Caco-2 (cell line): Measurements from ENCODE around the gene HMX2. TPM values are rescaled to one million over a fixed set of nuclear protein-coding genes. Genes with fewer than 3 reads are reported as not detected.

Experiments used
- BruUV-seq: library from RNA; stranded (reverse); fragments of 400-500 nt; replicated peaks from 2 replicates; lab custom pipeline; 2021; lab: Mats Ljungman, UMichigan
- CTCF ChIA-PET: fragments of 300-600 bp; sonication (Branson Sonifier 250); formaldehyde crosslinking; loops from one replicate; lab custom pipeline; 2022; ENCODE audit warnings: antibody characterized with exemption; lab: Charles Lee
- POLR2A ChIA-PET: fragments of 300-600 bp; sonication (Branson Sonifier 250); formaldehyde crosslinking; loops from one replicate; lab custom pipeline; 2022; ENCODE audit warnings: antibody characterized with exemption; lab: Charles Lee
- DNase-seq, 2 experiments: peaks; one replicate each; pipeline versions ENCODE4 v3.0.0 to v3.0.0-alpha.2; 2020 to 2022
- H3K27me3 ChIP-seq: replicated peaks from 2 replicates; pipeline ENCODE4 v1.6.0; 2011; ENCODE audit warnings: low read length; ENCODE audit not compliant: control insufficient read depth, insufficient read depth
- H3K36me3 ChIP-seq: 2 replicates; pipeline ENCODE4 v1.5.1; 2011; ENCODE audit warnings: low read length; ENCODE audit not compliant: control insufficient read depth, insufficient read depth
- H3K4me1 ChIP-seq: fragments of 250-450 bp; sonication (Bioruptor Pico); 2 replicates; pipeline ENCODE4 v1.5.1; 2020; ENCODE audit warnings: mild to moderate bottlenecking
- H3K4me3 ChIP-seq: 2 replicates; pipeline ENCODE4 v1.5.1; 2011; ENCODE audit warnings: low read depth, mild to moderate bottlenecking, control low read depth, low read length
- H3K9me3 ChIP-seq: fragments of 250-450 bp; sonication (Bioruptor Pico); 2 replicates; pipeline ENCODE4 v1.5.1; 2020; ENCODE audit warnings: mild to moderate bottlenecking, moderate library complexity
- H3K27ac Mint-ChIP-seq: one replicate; pipeline ENCODE4 v1.8.0; 2022; ENCODE audit warnings: mixed read lengths; ENCODE audit not compliant: unreplicated experiment
- H3K27me3 Mint-ChIP-seq: one replicate; pipeline ENCODE4 v1.8.0; 2022; ENCODE audit warnings: mixed read lengths; ENCODE audit not compliant: insufficient read depth, unreplicated experiment
- H3K36me3 Mint-ChIP-seq: one replicate; pipeline ENCODE4 v1.8.0; 2022; ENCODE audit warnings: mild to moderate bottlenecking, mixed read lengths; ENCODE audit not compliant: insufficient read depth, unreplicated experiment
- H3K4me1 Mint-ChIP-seq: one replicate; pipeline ENCODE4 v1.8.0; 2022; ENCODE audit warnings: low read depth, mixed read lengths; ENCODE audit not compliant: unreplicated experiment
- H3K4me3 Mint-ChIP-seq: one replicate; pipeline ENCODE4 v1.8.0; 2022; ENCODE audit warnings: mild to moderate bottlenecking, moderate library complexity, mixed read lengths; ENCODE audit not compliant: unreplicated experiment
- H3K9me3 Mint-ChIP-seq: one replicate; pipeline ENCODE4 v1.8.0; 2022; ENCODE audit warnings: mixed read lengths; ENCODE audit not compliant: unreplicated experiment
- intact Hi-C: fragments of 100-400 bp; cut with micrococcal nuclease; formaldehyde crosslinking; loops from one replicate; pipeline ENCODE4 v1.10.0; 2022; ENCODE audit not compliant: unreplicated experiment
- total RNA-seq: library from RNA; stranded (reverse); gene quantifications from 2 replicates; pipeline ENCODE4 v1.2.3, GENCODE V29; 2022
- TF ChIP-seq, protein P1 (sequence below), 2 experiments: fragments of 200-600 bp in 1 of 2; IDR thresholded peaks; 1 replicate in 1 of 2; 2 replicates in 1 of 2; pipeline versions ENCODE4 v1.5.1 to v1.8.0; 2011 to 2022; ENCODE audit warnings: antibody characterized with exemption in 1 of 2, control low read depth in 1 of 2, inconsistent platforms in 1 of 2, low read depth in 1 of 2, low read length in 1 of 2, mild to moderate bottlenecking in 1 of 2, moderate library complexity in 1 of 2; ENCODE audit not compliant: insufficient read depth in 1 of 2, severe bottlenecking in 1 of 2, unreplicated experiment in 1 of 2

The HMX2 gene
- total RNA-seq, 1 experiment from 2014 or later = 1.4 TPM

DNA sequence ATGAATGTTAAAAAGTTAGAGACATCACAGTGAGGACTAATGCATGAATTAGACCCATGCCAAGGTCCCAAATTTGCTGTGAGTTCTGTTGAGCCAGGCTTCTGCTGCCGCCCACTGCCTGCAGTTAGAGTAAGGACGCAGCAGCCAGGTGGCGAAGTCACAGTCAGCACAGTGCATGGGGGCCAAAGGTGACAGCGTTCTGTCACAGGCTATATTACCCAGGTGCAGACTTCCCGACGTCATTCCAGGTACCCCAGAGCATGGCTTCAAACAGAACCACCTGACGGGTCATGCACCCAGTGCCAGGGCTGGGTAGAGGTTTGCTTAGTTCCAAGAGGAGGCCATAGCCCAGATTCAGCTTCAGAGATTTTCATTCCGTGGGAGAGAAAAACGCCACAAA lies 46.1 kb upstream of the HMX2 start:
- no peaks in the 10 kb centered on the region for H3K4me1 ChIP-seq
- no peaks in the 10 kb centered on the region for H3K36me3 ChIP-seq
- no peak overlapping the region for H3K27ac Mint-ChIP-seq
- no peaks in the 10 kb centered on the region for H3K27me3 Mint-ChIP-seq
- no peak overlapping the region for H3K4me3 ChIP-seq
- ChIA-PET POLR2A (no interaction called here), CTCF (interaction anchor here (0.8 to 1.0 kb wide), 4 partner anchors 11 to 455 kb away, joined by 3 to 6 read pairs (median 3); no protein-coding TSS in a partner anchor)
- H3K27me3 ChIP-seq = no peaks in the 10 kb centered on the region
- no peaks in the 10 kb centered on the region for H3K4me1 Mint-ChIP-seq
- no peaks in the 10 kb centered on the region for H3K36me3 Mint-ChIP-seq
- no peak overlapping the region for H3K4me3 Mint-ChIP-seq
- no peaks in the 10 kb centered on the region for H3K9me3 ChIP-seq
- BruUV-seq = no TSS peak
- intact Hi-C loops = no loop called here
- DNase-seq = no peak
- no peaks in the 10 kb centered on the region for H3K9me3 Mint-ChIP-seq
- TF ChIP-seq, protein P1, sequence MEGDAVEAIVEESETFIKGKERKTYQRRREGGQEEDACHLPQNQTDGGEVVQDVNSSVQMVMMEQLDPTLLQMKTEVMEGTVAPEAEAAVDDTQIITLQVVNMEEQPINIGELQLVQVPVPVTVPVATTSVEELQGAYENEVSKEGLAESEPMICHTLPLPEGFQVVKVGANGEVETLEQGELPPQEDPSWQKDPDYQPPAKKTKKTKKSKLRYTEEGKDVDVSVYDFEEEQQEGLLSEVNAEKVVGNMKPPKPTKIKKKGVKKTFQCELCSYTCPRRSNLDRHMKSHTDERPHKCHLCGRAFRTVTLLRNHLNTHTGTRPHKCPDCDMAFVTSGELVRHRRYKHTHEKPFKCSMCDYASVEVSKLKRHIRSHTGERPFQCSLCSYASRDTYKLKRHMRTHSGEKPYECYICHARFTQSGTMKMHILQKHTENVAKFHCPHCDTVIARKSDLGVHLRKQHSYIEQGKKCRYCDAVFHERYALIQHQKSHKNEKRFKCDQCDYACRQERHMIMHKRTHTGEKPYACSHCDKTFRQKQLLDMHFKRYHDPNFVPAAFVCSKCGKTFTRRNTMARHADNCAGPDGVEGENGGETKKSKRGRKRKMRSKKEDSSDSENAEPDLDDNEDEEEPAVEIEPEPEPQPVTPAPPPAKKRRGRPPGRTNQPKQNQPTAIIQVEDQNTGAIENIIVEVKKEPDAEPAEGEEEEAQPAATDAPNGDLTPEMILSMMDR (IDR thresholded peaks at IDR 0.05; ENCODE audit: insufficient read depth in 1 of 2, low read depth in 1 of 2, low read length in 1 of 2, severe bottlenecking in 1 of 2, unreplicated experiment in 1 of 2) = peak in 1 of 2 experiments; percentile 34

- H3K4me3 Mint-ChIP-seq = no peak overlapping the region
- no peaks in the 10 kb centered on the region for H3K4me1 ChIP-seq
- POLR2A ChIA-PET = no interaction called here
- no peaks in the 10 kb centered on the region for H3K4me1 Mint-ChIP-seq
- no peak overlapping the region for H3K27ac Mint-ChIP-seq
- no peaks in the 10 kb centered on the region for H3K36me3 ChIP-seq
- no TSS peak for BruUV-seq
- no peaks in the 10 kb centered on the region for H3K27me3 ChIP-seq
- H3K27me3 Mint-ChIP-seq = no peaks in the 10 kb centered on the region
- no peak overlapping the region for H3K4me3 ChIP-seq
- H3K9me3 Mint-ChIP-seq = no peaks in the 10 kb centered on the region
- no peak for DNase-seq
- TF ChIP-seq, protein P1 (IDR thresholded peaks at IDR 0.05; ENCODE audit: insufficient read depth in 1 of 2, low read depth in 1 of 2, low read length in 1 of 2, severe bottlenecking in 1 of 2, unreplicated experiment in 1 of 2) = no peak
- intact Hi-C loops = no loop called here
- no peaks in the 10 kb centered on the region for H3K36me3 Mint-ChIP-seq
- no peaks in the 10 kb centered on the region for H3K9me3 ChIP-seq
- CTCF ChIA-PET = interaction anchor here (0.8 to 1.0 kb wide), 4 partner anchors 12 to 454 kb away, joined by 3 to 6 read pairs (median 3); no protein-coding TSS in a partner anchor
Measured at GRCh38 chr10:123102673-123103072, 45.3 kb upstream of the HMX2 start.

- Mint-ChIP-seq H3K4me1 (no peaks in the 10 kb centered on the region), H3K9me3 (no peaks in the 10 kb centered on the region), H3K27me3 (peaks cover 3% of the 10 kb centered on the region), H3K27ac (no peak overlapping the region), H3K36me3 (no peaks in the 10 kb centered on the region), H3K4me3 (no peak overlapping the region)
- Histone ChIP-seq H3K4me3 (no peak overlapping the region), H3K4me1 (no peaks in the 10 kb centered on the region), H3K36me3 (no peaks in the 10 kb centered on the region), H3K27me3 (no peaks in the 10 kb centered on the region), H3K9me3 (no peaks in the 10 kb centered on the region)
- no peak for DNase-seq
- BruUV-seq = no TSS peak
- ChIA-PET POLR2A (no interaction called here), CTCF (no interaction called here)
- intact Hi-C loops = no loop called here
- TF ChIP-seq, protein P1 (IDR thresholded peaks at IDR 0.05; ENCODE audit: insufficient read depth in 1 of 2, low read depth in 1 of 2, low read length in 1 of 2, severe bottlenecking in 1 of 2, unreplicated experiment in 1 of 2) = no peak
Measured at GRCh38 chr10:123103944-123104343, 44.0 kb upstream of the HMX2 start.
